Liver (tissue), 3 donors: ENCODE data around the gene SC5D.

Source experiments
- EGR1 ChIP-seq, 2 donors: IDR thresholded peaks; 2 replicates each; pipeline ENCODE4 v1.6.1; 2016 to 2018; ENCODE audit warnings: antibody characterized with exemption in 2 of 2, low read depth in 2 of 2
- FOXA1 ChIP-seq: IDR thresholded peaks from 2 replicates; pipeline ENCODE4 v1.6.1; 2016; ENCODE audit warnings: antibody characterized with exemption
- GABPA ChIP-seq, 2 donors: IDR thresholded peaks in 1 of 2; conservative IDR thresholded peaks in 1 of 2; 2 replicates each; pipeline ENCODE4 v1.6.1; 2016; ENCODE audit warnings: antibody characterized with exemption in 2 of 2, mild to moderate bottlenecking in 1 of 2, moderate library complexity in 1 of 2
- HNF4G ChIP-seq: IDR thresholded peaks from 2 replicates; pipeline ENCODE4 v1.6.1; 2016; ENCODE audit warnings: antibody characterized with exemption
- JUND ChIP-seq, 2 donors: IDR thresholded peaks; 2 replicates each; pipeline ENCODE4 v1.6.1; 2016; ENCODE audit warnings: antibody characterized with exemption in 2 of 2
- RAD21 ChIP-seq, 2 donors: IDR thresholded peaks; 2 replicates each; pipeline ENCODE4 v1.6.1; 2016; ENCODE audit warnings: antibody characterized with exemption in 2 of 2, mild to moderate bottlenecking in 2 of 2
- RXRA ChIP-seq, 2 donors: IDR thresholded peaks; 2 replicates each; pipeline ENCODE4 v1.6.1; 2017 to 2018; ENCODE audit warnings: antibody characterized with exemption in 2 of 2, mild to moderate bottlenecking in 1 of 2
- TAF1 ChIP-seq: conservative IDR thresholded peaks from 2 replicates; pipeline ENCODE4 v1.6.1; 2016; ENCODE audit warnings: antibody characterized with exemption, mild to moderate bottlenecking
- YY1 ChIP-seq: IDR thresholded peaks from 2 replicates; pipeline ENCODE4 v1.6.1; 2016; ENCODE audit warnings: antibody characterized with exemption, mild to moderate bottlenecking
- TF ChIP-seq, protein P1 (sequence below): fragments of 150-350 bp; IDR thresholded peaks from 2 replicates; pipeline ENCODE4 v1.5.1; 2017; ENCODE audit warnings: improper control_type of control experiment, low read depth, low read length; ENCODE audit not compliant: missing input control
- TF ChIP-seq, protein P2 (sequence below): IDR thresholded peaks from 2 replicates; pipeline ENCODE4 v1.6.1; 2016; ENCODE audit warnings: antibody characterized with exemption
- TF ChIP-seq, protein P3 (sequence below): IDR thresholded peaks from 2 replicates; pipeline ENCODE4 v1.6.1; 2016; ENCODE audit warnings: antibody characterized with exemption, mild to moderate bottlenecking
- TF ChIP-seq, protein P4 (sequence below): IDR thresholded peaks from 2 replicates; pipeline ENCODE4 v1.6.1; 2016; ENCODE audit warnings: antibody characterized with exemption
- donor health status: healthy.
- donor health status: healthy.

DNA sequence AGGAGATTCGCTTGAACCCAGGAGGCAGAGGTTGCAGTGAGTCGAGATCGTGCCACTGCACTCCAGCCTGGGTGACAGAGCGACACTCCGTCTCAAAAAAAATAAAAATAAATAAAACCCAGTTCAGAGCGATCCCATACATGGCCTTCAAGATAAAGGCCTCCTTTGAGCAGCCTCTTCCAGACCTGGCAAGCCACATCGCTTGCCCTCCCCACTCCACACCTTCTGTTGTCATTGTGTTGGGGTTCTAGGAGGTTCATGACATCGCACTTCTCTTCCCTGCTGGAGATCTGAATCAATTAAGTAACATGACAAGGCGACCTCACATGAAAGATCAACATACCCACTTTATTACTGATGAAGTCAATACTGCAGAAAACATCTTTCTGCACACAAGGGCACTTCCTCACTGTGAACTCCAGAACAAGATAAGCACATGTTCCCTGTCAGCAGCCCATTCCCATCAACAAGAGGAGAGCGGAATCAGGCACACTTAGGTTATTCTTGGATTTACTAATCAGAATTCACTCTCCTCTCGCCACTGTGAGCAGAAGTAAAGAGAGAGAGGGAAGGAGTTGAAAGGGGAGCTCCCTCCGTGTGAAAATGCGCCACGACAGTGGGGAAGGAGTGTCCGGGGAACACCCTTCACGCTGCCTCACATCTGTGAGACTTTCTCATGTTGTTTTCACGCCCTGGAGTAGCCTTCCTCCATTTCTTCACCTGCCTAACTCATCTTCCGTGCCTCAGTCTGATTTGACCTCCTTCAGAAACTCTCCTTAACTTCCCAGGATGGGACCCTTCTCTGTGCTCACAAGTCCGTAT, 38.3 kb downstream of the SC5D start:
- TF ChIP-seq, protein P1, sequence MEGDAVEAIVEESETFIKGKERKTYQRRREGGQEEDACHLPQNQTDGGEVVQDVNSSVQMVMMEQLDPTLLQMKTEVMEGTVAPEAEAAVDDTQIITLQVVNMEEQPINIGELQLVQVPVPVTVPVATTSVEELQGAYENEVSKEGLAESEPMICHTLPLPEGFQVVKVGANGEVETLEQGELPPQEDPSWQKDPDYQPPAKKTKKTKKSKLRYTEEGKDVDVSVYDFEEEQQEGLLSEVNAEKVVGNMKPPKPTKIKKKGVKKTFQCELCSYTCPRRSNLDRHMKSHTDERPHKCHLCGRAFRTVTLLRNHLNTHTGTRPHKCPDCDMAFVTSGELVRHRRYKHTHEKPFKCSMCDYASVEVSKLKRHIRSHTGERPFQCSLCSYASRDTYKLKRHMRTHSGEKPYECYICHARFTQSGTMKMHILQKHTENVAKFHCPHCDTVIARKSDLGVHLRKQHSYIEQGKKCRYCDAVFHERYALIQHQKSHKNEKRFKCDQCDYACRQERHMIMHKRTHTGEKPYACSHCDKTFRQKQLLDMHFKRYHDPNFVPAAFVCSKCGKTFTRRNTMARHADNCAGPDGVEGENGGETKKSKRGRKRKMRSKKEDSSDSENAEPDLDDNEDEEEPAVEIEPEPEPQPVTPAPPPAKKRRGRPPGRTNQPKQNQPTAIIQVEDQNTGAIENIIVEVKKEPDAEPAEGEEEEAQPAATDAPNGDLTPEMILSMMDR = no peak
- TF ChIP-seq JUND (IDR thresholded peaks at IDR 0.05) (no peak), EGR1 (IDR thresholded peaks at IDR 0.05; ENCODE audit: low read depth in 2 of 2) (no peak), RAD21 (IDR thresholded peaks at IDR 0.05) (no peak), GABPA (IDR thresholded peaks at IDR 0.05 in 1 of 2, conservative IDR thresholded peaks at IDR 0.05 in 1 of 2) (no peak), FOXA1 (no peak), RXRA (IDR thresholded peaks at IDR 0.05) (no peak), HNF4G (no peak), TAF1 (no peak), YY1 (no peak)
- TF ChIP-seq, protein P2, sequence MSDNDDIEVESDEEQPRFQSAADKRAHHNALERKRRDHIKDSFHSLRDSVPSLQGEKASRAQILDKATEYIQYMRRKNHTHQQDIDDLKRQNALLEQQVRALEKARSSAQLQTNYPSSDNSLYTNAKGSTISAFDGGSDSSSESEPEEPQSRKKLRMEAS = no peak
- TF ChIP-seq, protein P3, sequence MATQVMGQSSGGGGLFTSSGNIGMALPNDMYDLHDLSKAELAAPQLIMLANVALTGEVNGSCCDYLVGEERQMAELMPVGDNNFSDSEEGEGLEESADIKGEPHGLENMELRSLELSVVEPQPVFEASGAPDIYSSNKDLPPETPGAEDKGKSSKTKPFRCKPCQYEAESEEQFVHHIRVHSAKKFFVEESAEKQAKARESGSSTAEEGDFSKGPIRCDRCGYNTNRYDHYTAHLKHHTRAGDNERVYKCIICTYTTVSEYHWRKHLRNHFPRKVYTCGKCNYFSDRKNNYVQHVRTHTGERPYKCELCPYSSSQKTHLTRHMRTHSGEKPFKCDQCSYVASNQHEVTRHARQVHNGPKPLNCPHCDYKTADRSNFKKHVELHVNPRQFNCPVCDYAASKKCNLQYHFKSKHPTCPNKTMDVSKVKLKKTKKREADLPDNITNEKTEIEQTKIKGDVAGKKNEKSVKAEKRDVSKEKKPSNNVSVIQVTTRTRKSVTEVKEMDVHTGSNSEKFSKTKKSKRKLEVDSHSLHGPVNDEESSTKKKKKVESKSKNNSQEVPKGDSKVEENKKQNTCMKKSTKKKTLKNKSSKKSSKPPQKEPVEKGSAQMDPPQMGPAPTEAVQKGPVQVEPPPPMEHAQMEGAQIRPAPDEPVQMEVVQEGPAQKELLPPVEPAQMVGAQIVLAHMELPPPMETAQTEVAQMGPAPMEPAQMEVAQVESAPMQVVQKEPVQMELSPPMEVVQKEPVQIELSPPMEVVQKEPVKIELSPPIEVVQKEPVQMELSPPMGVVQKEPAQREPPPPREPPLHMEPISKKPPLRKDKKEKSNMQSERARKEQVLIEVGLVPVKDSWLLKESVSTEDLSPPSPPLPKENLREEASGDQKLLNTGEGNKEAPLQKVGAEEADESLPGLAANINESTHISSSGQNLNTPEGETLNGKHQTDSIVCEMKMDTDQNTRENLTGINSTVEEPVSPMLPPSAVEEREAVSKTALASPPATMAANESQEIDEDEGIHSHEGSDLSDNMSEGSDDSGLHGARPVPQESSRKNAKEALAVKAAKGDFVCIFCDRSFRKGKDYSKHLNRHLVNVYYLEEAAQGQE = no peak
- TF ChIP-seq, protein P4, sequence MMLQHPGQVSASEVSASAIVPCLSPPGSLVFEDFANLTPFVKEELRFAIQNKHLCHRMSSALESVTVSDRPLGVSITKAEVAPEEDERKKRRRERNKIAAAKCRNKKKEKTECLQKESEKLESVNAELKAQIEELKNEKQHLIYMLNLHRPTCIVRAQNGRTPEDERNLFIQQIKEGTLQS = no peak
